GM18526 (cell line): ENCODE results near the gene ZNF2.

Experiments
- POLR2A ChIP-seq: IDR thresholded peaks from 3 replicates; pipeline ENCODE4 v1.6.1; 2011; ENCODE audit not compliant: insufficient read length; ENCODE audit errors: extremely low read depth

The ZNF2 gene

DNA sequence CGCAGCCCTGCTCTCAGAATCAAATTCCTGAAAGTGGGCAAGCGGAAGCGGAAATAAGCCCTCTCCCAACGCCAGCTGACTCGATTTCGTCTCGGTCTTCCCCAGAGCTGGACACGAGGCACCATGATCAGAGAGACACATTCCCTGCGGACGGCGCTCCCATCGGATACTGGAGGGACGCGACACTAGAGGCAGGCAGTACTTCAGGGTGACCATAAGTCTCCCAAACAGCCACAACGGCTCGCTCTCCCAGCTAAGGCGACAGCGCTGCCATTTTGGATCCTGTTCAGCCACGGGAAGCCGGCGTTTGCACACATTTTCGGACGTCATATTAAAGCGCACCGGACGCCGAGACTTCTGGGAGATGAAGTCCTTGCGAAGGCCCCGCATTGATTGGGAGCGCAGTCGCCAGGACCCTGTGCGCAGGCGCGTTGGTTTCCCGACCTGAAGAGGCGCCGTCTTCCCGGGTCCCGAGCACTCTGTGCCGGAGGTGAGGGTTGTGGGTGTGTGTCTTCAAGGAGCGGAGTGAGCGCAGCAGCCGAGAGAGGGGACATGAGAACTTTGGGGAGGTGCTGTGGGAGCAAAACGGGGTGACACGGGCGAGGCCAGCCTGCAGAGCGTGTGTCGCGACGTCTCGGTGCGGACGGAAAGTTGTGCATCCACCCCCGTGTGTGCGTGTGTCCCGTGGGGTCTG lies at the start of gene ZNF2:
TSS of gene ZNF2 (plus strand) at position 439 of the 694 bp plus-strand sequence. CDS start 10,418 bp downstream, outside the sequence.
- TF ChIP-seq POLR2A = peak; percentile 89

- no peak for TF ChIP-seq POLR2A
Observed at GRCh38 chr2:95121093-95121406, 44.6 kb upstream of the ZNF2 start.

- TF ChIP-seq POLR2A = peak; percentile 61
Observed at GRCh38 chr2:95121407-95122196, 44.0 kb upstream of the ZNF2 start, which contains the start of gene MRPS5. TSS of gene MRPS5 (minus strand) at chr2:95121808. CDS start at chr2:95121791, 17 bp downstream.

GRCh38 chr2:95122197-95122551 lies 43.4 kb upstream of the ZNF2 start:
- no peak for TF ChIP-seq POLR2A

DNA sequence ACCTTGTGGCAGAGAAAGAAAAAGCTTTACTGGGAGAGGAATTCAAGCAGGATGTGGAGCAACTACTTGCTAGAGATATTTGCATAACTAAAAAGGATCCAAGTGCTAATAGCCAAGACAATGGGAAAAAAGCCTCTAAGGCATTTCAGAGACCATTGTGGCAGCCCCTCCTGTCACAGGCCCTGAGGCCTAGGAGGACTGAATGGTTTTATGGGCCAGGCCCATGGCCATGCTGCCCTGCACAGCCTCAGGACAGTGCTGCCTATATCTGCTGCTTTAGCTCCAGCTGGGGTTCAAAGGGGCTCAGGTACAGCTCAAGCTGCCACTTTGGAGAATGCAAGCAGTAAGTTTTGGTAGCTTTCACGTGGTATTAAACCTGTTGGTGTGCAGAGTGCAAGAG lies 26.9 kb upstream of the ZNF2 start:
- TF ChIP-seq POLR2A = no peak

GRCh38 chr2:95143838-95144237 lies 21.8 kb upstream of the ZNF2 start:
- no peak for TF ChIP-seq POLR2A

DNA sequence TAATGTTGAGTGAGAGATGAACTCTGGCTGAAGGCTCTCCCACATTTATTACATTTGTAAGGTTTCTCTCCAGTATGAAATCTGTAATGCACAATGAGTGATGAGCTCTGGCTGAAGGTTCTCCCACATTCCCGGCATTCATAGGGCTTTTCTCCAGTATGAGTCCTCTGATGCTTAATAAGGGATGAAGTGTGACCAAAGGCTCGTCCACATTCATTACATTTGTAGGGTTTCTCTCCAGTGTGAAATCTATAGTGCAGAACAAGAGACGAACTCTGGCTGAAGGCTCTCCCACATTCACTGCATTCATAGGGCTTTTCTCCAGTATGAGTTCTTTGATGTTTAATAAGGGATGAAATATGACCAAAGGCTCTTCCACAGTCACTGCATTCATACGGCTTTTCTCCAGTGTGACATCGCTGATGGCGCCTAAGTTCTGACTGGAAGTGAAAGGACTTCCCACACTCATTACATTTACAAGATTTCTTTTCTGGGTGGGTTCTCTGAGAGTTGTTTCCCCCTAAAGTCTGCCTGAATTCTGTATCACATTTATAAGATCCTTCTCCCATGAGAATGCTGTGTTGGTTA lies 16.1 kb upstream of the ZNF2 start:
- no peak for TF ChIP-seq POLR2A

DNA sequence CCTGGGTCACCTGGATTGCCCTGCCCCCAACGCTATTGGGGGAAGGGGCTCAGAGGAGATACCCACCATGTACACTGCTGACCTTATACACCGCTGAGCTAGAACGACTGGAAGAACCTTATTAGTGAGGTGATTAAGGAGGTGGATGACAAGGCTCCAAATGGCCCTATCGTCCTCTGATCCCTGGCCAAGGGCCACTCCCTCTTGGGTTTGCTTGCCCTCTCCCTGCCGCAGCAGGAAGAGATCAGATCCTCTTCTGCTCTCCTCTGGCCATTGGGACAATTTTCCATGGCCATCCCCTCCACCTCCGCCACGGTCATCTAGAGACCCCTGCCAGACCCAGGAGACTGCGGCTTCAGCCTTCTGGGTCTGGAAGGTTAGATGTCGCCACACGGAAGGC lies 7.2 kb upstream of the ZNF2 start:
- no peak for TF ChIP-seq POLR2A

DNA sequence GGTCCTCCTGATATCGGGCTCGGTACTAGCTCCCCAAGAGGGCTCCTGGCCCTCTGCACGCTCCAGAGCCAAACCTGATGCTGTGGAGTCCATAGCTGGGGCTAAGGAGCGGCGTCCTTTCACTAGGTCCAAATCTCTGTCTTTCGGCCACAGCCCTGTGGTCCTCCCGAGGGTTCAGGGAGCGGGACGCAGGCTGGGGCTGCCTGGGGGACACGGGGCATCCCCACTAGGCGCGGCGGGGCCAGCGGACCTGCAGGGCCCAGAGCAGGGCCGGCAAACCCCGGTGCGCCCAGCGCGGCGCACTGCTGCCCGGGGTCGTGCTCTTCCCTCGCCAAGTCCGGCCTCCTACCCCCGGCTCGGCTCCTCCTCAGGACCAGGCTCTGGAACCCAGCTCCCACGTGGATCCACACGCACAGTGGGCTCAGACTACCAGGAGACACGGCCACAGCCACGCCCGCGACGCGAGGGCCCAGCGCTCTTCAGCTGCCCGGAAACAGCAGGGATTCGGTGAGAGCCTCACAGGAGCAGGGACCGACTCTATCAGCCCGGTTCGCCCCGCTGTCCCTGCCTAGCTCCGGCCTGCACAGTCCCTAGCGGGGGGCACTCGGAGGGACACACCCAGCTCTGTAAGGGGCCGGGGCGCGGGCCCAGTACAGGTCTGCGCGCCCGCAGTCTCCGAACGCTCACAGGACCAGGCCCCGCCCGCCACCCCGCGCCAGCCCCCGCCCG lies 6.6 kb upstream of the ZNF2 start:
- no peak for TF ChIP-seq POLR2A

GRCh38 chr2:95159690-95160449 lies 5.7 kb upstream of the ZNF2 start, which contains the start of gene ZNF514:
TSS of gene ZNF514 (minus strand) at chr2:95159848. CDS start at chr2:95153253, 6,595 bp downstream.
- TF ChIP-seq POLR2A = peak; percentile 17

- no peak for TF ChIP-seq POLR2A
Observed at GRCh38 chr2:95165030-95165370, 609 bp upstream of the ZNF2 start.

DNA sequence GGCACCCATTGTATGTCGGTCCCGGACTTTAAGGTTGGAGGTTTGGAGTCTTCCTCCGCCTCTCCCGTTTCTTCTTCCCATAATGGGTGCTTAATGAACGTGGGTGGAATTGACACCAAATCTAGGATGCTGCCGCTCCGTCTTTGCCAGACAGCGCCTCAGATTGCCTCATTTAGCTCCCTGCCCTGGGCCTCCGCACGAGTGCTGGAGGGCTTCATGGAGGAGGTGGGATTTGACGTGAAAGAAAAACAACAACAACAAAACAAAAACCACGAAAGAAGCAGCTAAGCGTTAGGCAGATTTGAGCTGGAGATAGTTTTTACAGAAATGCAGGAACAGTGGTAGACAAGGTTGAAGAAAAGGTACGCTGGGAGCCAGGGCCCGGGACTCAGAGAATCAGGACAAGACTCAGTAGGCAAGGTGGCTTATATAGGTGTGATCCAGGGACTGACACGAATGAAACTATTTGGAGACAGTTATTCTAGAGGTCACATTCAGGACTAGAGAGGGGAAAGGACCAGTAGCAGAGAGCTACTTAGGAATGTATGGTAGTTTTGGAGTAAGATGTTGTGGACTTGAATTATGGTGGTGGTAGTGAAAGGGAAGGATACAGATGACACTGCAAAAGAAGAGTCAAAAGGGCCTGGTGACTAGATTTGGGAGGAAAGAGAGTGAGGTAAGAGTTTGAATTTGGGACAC lies 605 bp downstream of the ZNF2 start:
- TF ChIP-seq POLR2A = no peak

- no peak for TF ChIP-seq POLR2A
Observed at GRCh38 chr2:95171902-95172301, 6.3 kb downstream of the ZNF2 start.

- TF ChIP-seq POLR2A = no peak
Observed at GRCh38 chr2:95174031-95174542, 8.5 kb downstream of the ZNF2 start.
